HEK293 (cell line): ENCODE measurements around the gene TRIM3.

ENCODE experiments used
- BCL11B ChIP-seq: fragments of 450-650 bp; formaldehyde crosslinking; IDR thresholded peaks from 2 replicates; pipeline ENCODE4 v1.5.1; 2016; ENCODE audit warnings: low read depth, missing biosample characterization, missing genetic modification characterization
- GLIS2 ChIP-seq: fragments of 450-650 bp; formaldehyde crosslinking; IDR thresholded peaks from 2 replicates; pipeline ENCODE4 v1.5.1; 2016; ENCODE audit warnings: missing biosample characterization, missing genetic modification characterization
- IKZF3 ChIP-seq: fragments of 450-650 bp; IDR thresholded peaks from 2 replicates; pipeline ENCODE4 v1.5.0; 2018; ENCODE audit warnings: missing biosample characterization, mild to moderate bottlenecking, missing genetic modification characterization, moderate library complexity
- KLF7 ChIP-seq: fragments of 450-650 bp; formaldehyde crosslinking; IDR thresholded peaks from 2 replicates; pipeline ENCODE4 v1.5.1; 2016; ENCODE audit warnings: missing biosample characterization, missing genetic modification characterization, borderline replicate concordance
- KLF9 ChIP-seq: fragments of 450-650 bp; formaldehyde crosslinking; IDR thresholded peaks from 2 replicates; pipeline ENCODE4 v1.5.1; 2016; ENCODE audit warnings: missing biosample characterization, missing genetic modification characterization, low read depth
- PRDM1 ChIP-seq: fragments of 450-650 bp; formaldehyde crosslinking; IDR thresholded peaks from 2 replicates; pipeline ENCODE4; 2016; ENCODE audit warnings: missing biosample characterization, missing genetic modification characterization
- SP2 ChIP-seq: fragments of 450-650 bp; formaldehyde crosslinking; IDR thresholded peaks from 2 replicates; pipeline ENCODE4 v1.5.1; 2016; ENCODE audit warnings: missing biosample characterization, missing genetic modification characterization
- WT1 ChIP-seq: fragments of 450-650 bp; formaldehyde crosslinking; IDR thresholded peaks from 2 replicates; pipeline ENCODE4 v1.5.1; 2016; ENCODE audit warnings: missing biosample characterization, missing genetic modification characterization
- ZFP3 ChIP-seq: fragments of 450-650 bp; formaldehyde crosslinking; IDR thresholded peaks from 2 replicates; pipeline ENCODE4 v1.5.1; 2016; ENCODE audit warnings: low read depth, missing biosample characterization, missing genetic modification characterization
- ZFP41 ChIP-seq: fragments of 450-650 bp; formaldehyde crosslinking; IDR thresholded peaks from 2 replicates; pipeline ENCODE4 v1.5.1; 2016; ENCODE audit warnings: missing biosample characterization, missing genetic modification characterization, borderline replicate concordance
- ZNF10 ChIP-seq: fragments of 450-650 bp; formaldehyde crosslinking; IDR thresholded peaks from 2 replicates; pipeline ENCODE4 v1.5.1; 2017; ENCODE audit warnings: missing biosample characterization, missing genetic modification characterization
- ZNF132 ChIP-seq: fragments of 450-650 bp; formaldehyde crosslinking; IDR thresholded peaks from 2 replicates; pipeline ENCODE4 v1.5.1; 2017; ENCODE audit warnings: missing biosample characterization, missing genetic modification characterization, borderline replicate concordance
- ZNF146 ChIP-seq: fragments of 450-650 bp; formaldehyde crosslinking; IDR thresholded peaks from 2 replicates; pipeline ENCODE4 v1.5.1; 2016; ENCODE audit warnings: missing biosample characterization, missing genetic modification characterization
- ZNF16 ChIP-seq: fragments of 450-650 bp; formaldehyde crosslinking; IDR thresholded peaks from 2 replicates; pipeline ENCODE4 v1.5.1; 2016; ENCODE audit warnings: low read depth, missing biosample characterization, missing genetic modification characterization
- ZNF174 ChIP-seq: fragments of 450-650 bp; formaldehyde crosslinking; IDR thresholded peaks from 2 replicates; pipeline ENCODE4 v1.5.0; 2017; ENCODE audit warnings: missing biosample characterization, mild to moderate bottlenecking, missing genetic modification characterization
- ZNF202 ChIP-seq: fragments of 450-650 bp; formaldehyde crosslinking; IDR thresholded peaks from 2 replicates; pipeline ENCODE4 v1.5.1; 2016; ENCODE audit warnings: missing biosample characterization, missing genetic modification characterization, borderline replicate concordance
- ZNF211 ChIP-seq: fragments of 450-650 bp; formaldehyde crosslinking; IDR thresholded peaks from 2 replicates; pipeline ENCODE4 v1.5.1; 2016; ENCODE audit warnings: low read depth, missing biosample characterization, missing genetic modification characterization
- ZNF221 ChIP-seq: fragments of 450-650 bp; formaldehyde crosslinking; IDR thresholded peaks from 2 replicates; pipeline ENCODE4 v1.5.1; 2017; ENCODE audit warnings: missing biosample characterization, missing genetic modification characterization, borderline replicate concordance
- ZNF223 ChIP-seq: fragments of 450-650 bp; formaldehyde crosslinking; IDR thresholded peaks from 2 replicates; pipeline ENCODE4 v1.5.1; 2016; ENCODE audit warnings: missing biosample characterization, missing genetic modification characterization
- ZNF24 ChIP-seq: fragments of 450-650 bp; formaldehyde crosslinking; IDR thresholded peaks from 2 replicates; pipeline ENCODE4 v1.5.1; 2016; ENCODE audit warnings: missing biosample characterization, missing genetic modification characterization
- ZNF266 ChIP-seq: fragments of 450-650 bp; formaldehyde crosslinking; IDR thresholded peaks from 2 replicates; pipeline ENCODE4 v1.5.1; 2016; ENCODE audit warnings: missing biosample characterization, missing genetic modification characterization, low read depth
- ZNF274 ChIP-seq, 2 experiments: fragments of 200-500 bp in 1 of 2; fragments of 450-650 bp in 1 of 2; sonication (Bioruptor generic) in 1 of 2; formaldehyde crosslinking in 1 of 2; IDR thresholded peaks; 2 replicates each; pipeline versions ENCODE4 v1.5.1 to v1.6.1; 2014 to 2016; ENCODE audit warnings: borderline replicate concordance in 1 of 2, inconsistent platforms in 1 of 2, low read length in 1 of 2, missing biosample characterization in 1 of 2, missing genetic modification characterization in 1 of 2
- ZNF302 ChIP-seq: fragments of 450-650 bp; formaldehyde crosslinking; IDR thresholded peaks from 2 replicates; pipeline ENCODE4 v1.5.1; 2016; ENCODE audit warnings: missing biosample characterization, missing genetic modification characterization, low read depth
- ZNF391 ChIP-seq: fragments of 450-650 bp; formaldehyde crosslinking; IDR thresholded peaks from 2 replicates; pipeline ENCODE4 v1.5.1; 2016; ENCODE audit warnings: low read depth, missing biosample characterization, missing genetic modification characterization, borderline replicate concordance
- ZNF394 ChIP-seq: fragments of 450-650 bp; formaldehyde crosslinking; IDR thresholded peaks from 2 replicates; pipeline ENCODE4 v1.5.1; 2016; ENCODE audit warnings: missing biosample characterization, missing genetic modification characterization, mild to moderate bottlenecking, moderate library complexity, borderline replicate concordance
- ZNF48 ChIP-seq: fragments of 450-650 bp; formaldehyde crosslinking; IDR thresholded peaks from 2 replicates; pipeline ENCODE4 v1.5.1; 2016; ENCODE audit warnings: missing biosample characterization, missing genetic modification characterization
- ZNF558 ChIP-seq: fragments of 450-650 bp; formaldehyde crosslinking; IDR thresholded peaks from 2 replicates; pipeline ENCODE4 v1.5.1; 2016; ENCODE audit warnings: missing biosample characterization, missing genetic modification characterization
- ZNF585B ChIP-seq: fragments of 450-650 bp; formaldehyde crosslinking; IDR thresholded peaks from 2 replicates; pipeline ENCODE4 v1.5.1; 2016; ENCODE audit warnings: missing biosample characterization, missing genetic modification characterization
- ZNF623 ChIP-seq: fragments of 450-650 bp; formaldehyde crosslinking; IDR thresholded peaks from 2 replicates; pipeline ENCODE4 v1.5.1; 2016; ENCODE audit warnings: missing biosample characterization, missing genetic modification characterization
- ZNF777 ChIP-seq: fragments of 450-650 bp; formaldehyde crosslinking; IDR thresholded peaks from 2 replicates; pipeline ENCODE4 v1.5.1; 2017; ENCODE audit warnings: missing biosample characterization, missing genetic modification characterization, borderline replicate concordance
- ZXDB ChIP-seq: fragments of 450-650 bp; formaldehyde crosslinking; IDR thresholded peaks from 2 replicates; pipeline ENCODE4 v1.5.1; 2016; ENCODE audit warnings: missing biosample characterization, missing genetic modification characterization
- TF ChIP-seq, protein P1 (sequence below): fragments of 450-650 bp; formaldehyde crosslinking; IDR thresholded peaks from 2 replicates; pipeline ENCODE4 v1.5.1; 2016; ENCODE audit warnings: missing biosample characterization, missing genetic modification characterization
- TF ChIP-seq, protein P2 (sequence below): fragments of 450-650 bp; formaldehyde crosslinking; IDR thresholded peaks from 2 replicates; pipeline ENCODE4 v1.5.1; 2016; ENCODE audit warnings: missing biosample characterization, missing genetic modification characterization
- TF ChIP-seq, protein P3 (sequence below): fragments of 450-650 bp; formaldehyde crosslinking; IDR thresholded peaks from 2 replicates; pipeline ENCODE4 v1.5.1; 2016; ENCODE audit warnings: missing biosample characterization, missing genetic modification characterization

The TRIM3 gene

GRCh38 chr11:6468712-6469495 lies 4.8 kb downstream of the TRIM3 start (continued):
- TF ChIP-seq IKZF3 (tag by site-specific recombination) (no peak), SP2 (peak; percentile 79), GLIS2 (tag by site-specific recombination) (peak; percentile 66), ZXDB (tag by site-specific recombination) (peak; percentile 94), ZNF146 (no peak), ZNF585B (tag by site-specific recombination) (no peak), ZNF16 (tag by site-specific recombination) (no peak), KLF7 (tag by site-specific recombination) (no peak), ZNF221 (tag by site-specific recombination) (no peak), ZNF394 (tag by site-specific recombination) (no peak; the same call in 1 of the 2 replicates), ZNF24 (tag by site-specific recombination) (peak; percentile 81), ZNF211 (tag by site-specific recombination) (no peak), ZFP3 (tag by site-specific recombination) (no peak), ZNF274 (IDR thresholded peaks at IDR 0.05; ENCODE audit: low read length) (no peak), ZNF274 (tag by site-specific recombination; IDR thresholded peaks at IDR 0.05; ENCODE audit: borderline replicate concordance) (no peak), BCL11B (tag by site-specific recombination) (no peak), KLF9 (peak; percentile 58; the same call in 1 of the 2 replicates), ZNF302 (no peak), ZNF391 (tag by site-specific recombination) (no peak), ZNF223 (no peak), ZNF10 (tag by site-specific recombination) (peak; percentile 51; the same call in 1 of the 2 replicates), ZNF174 (tag by site-specific recombination) (no peak), PRDM1 (tag by site-specific recombination) (no peak), ZNF132 (tag by site-specific recombination) (no peak), WT1 (tag by site-specific recombination) (no peak), ZNF266 (tag by site-specific recombination) (no peak), ZNF623 (tag by site-specific recombination) (no peak), ZNF202 (tag by site-specific recombination) (no peak), ZNF558 (tag by site-specific recombination) (no peak), ZNF48 (tag by site-specific recombination) (no peak), ZFP41 (tag by site-specific recombination) (no peak), ZNF777 (tag by site-specific recombination) (no peak)
- TF ChIP-seq, protein P1, sequence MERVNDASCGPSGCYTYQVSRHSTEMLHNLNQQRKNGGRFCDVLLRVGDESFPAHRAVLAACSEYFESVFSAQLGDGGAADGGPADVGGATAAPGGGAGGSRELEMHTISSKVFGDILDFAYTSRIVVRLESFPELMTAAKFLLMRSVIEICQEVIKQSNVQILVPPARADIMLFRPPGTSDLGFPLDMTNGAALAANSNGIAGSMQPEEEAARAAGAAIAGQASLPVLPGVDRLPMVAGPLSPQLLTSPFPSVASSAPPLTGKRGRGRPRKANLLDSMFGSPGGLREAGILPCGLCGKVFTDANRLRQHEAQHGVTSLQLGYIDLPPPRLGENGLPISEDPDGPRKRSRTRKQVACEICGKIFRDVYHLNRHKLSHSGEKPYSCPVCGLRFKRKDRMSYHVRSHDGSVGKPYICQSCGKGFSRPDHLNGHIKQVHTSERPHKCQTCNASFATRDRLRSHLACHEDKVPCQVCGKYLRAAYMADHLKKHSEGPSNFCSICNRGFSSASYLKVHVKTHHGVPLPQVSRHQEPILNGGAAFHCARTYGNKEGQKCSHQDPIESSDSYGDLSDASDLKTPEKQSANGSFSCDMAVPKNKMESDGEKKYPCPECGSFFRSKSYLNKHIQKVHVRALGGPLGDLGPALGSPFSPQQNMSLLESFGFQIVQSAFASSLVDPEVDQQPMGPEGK: peak; percentile 39; the same call in 1 of the 2 replicates
- TF ChIP-seq, protein P2, sequence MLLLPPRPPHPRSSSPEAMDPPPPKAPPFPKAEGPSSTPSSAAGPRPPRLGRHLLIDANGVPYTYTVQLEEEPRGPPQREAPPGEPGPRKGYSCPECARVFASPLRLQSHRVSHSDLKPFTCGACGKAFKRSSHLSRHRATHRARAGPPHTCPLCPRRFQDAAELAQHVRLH: no peak
- TF ChIP-seq, protein P3, sequence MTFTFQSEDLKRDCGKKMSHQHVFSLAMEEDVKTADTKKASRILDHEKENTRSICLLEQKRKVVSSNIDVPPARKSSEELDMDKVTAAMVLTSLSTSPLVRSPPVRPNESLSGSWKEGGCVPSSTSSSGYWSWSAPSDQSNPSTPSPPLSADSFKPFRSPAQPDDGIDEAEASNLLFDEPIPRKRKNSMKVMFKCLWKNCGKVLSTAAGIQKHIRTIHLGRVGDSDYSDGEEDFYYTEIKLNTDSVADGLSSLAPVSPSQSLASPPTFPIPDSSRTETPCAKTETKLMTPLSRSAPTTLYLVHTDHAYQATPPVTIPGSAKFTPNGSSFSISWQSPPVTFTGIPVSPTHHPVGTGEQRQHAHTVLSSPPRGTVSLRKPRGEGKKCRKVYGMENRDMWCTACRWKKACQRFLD (tag by site-specific recombination): no peak
